ENCODE results near the gene HDAC4. TPM values are rescaled to one million over a fixed set of nuclear protein-coding genes. Genes with fewer than 3 reads are reported as not detected.

HDAC4 gene
- total and polyA plus RNA-seq, 2 of the 4 experiments (the other 2 are of a cell fraction): 4.1 to 7.2 TPM

- H4K20me1 ChIP-seq (ENCODE audit: insufficient read depth, low read length): peaks cover 54% of the 10 kb centered on the region
- H3K4ac ChIP-seq (ENCODE audit: low read depth, low read length): no peak overlapping the region
- dilution Hi-C loops (cut with HindIII; ENCODE audit: low sequenced_read_pairs, unreplicated experiment) (no loop called here), in situ Hi-C loops (cut with MboI; ENCODE audit: low sequenced_read_pairs) (no loop called here), intact Hi-C loops (cut with micrococcal nuclease) (no loop called here)
- WGBS, 2 experiments (ENCODE audit: extremely low coverage in 2 of 2, insufficient read length in 1 of 2): 89% methylated on average over 9 of the region's 13 CpGs; no CpG with 5 or more reads in 1 of the 2 experiments
- ATAC-seq (ENCODE audit: low read depth) (no peak), DNase-seq (no peak)
- no peak overlapping the region for H2AK5ac ChIP-seq (ENCODE audit: low read depth, low read length)
- H3K4me2 ChIP-seq (ENCODE audit: low read depth, low read length): no peak overlapping the region
- H2BK15ac ChIP-seq (ENCODE audit: low read depth, low read length): no peak overlapping the region
- H4K8ac ChIP-seq (ENCODE audit: low read depth in 2 of 2, low read length in 2 of 2): no peak overlapping the region
- H3K27me3 ChIP-seq (ENCODE audit: control insufficient read depth, insufficient read depth, low read length): no peaks in the 10 kb centered on the region
- H4K91ac ChIP-seq (ENCODE audit: insufficient read depth, low read depth, low read length): no peak overlapping the region
- no peak overlapping the region for H4K5ac ChIP-seq (ENCODE audit: low read depth, low read length)
- H2AFZ ChIP-seq (replicated peaks; ENCODE audit: low read length, poor library complexity): no peak overlapping the region
- no peak overlapping the region for H3K23ac ChIP-seq (ENCODE audit: low read depth, low read length)
- H2AK9ac ChIP-seq (replicated peaks; ENCODE audit: low read depth, low read length, poor library complexity): no peak overlapping the region
- H3K36me3 ChIP-seq (ENCODE audit: control insufficient read depth, insufficient read depth, low read length): peaks cover 31% of the 10 kb centered on the region
- no peak overlapping the region for H2BK20ac ChIP-seq (ENCODE audit: low read depth, low read length)
- ChIA-PET POLR2A (ENCODE audit: unreplicated experiment) (no interaction called here), CTCF (no interaction called here)
- H3K4me3 ChIP-seq (ENCODE audit: insufficient read depth, low read depth, low read length): no peak overlapping the region
- no peak for TF ChIP-seq MAFK (IDR thresholded peaks at IDR 0.05; ENCODE audit: low read depth, low read length)
- no peak for TF ChIP-seq CHD1 (IDR thresholded peaks at IDR 0.05; ENCODE audit: low read depth, low read length)
- TF ChIP-seq RAD21 (IDR thresholded peaks at IDR 0.05; ENCODE audit: low read length): no peak
- TF ChIP-seq FOS (IDR thresholded peaks at IDR 0.05; ENCODE audit: low read depth, low read length): no peak
- no peak for TF ChIP-seq NFE2L2 (IDR thresholded peaks at IDR 0.05; ENCODE audit: low read depth, low read length)
- TF ChIP-seq ELK1 (IDR thresholded peaks at IDR 0.05; ENCODE audit: borderline replicate concordance, low read depth, low read length): no peak
- TF ChIP-seq SMC3 (IDR thresholded peaks at IDR 0.05; ENCODE audit: low read depth, low read length): no peak
- peaks cover 31 to 65% of the 10 kb centered on the region in 2 experiments for H3K79me1 ChIP-seq (ENCODE audit: low read depth in 1 of 2, low read length in 2 of 2)
- no peak overlapping the region for H2BK120ac ChIP-seq (ENCODE audit: low read depth, low read length)
- H3K14ac ChIP-seq (replicated peaks; ENCODE audit: low read depth, low read length): no peak overlapping the region
- no TSS peak for BruUV-seq (replicated peaks)
- no peak overlapping the region for H3K9ac ChIP-seq (ENCODE audit: low read depth, low read length)
- H3K4me1 ChIP-seq (ENCODE audit: control insufficient read depth, insufficient read depth, low read length): no peaks in the 10 kb centered on the region; the same call in 1 of the 2 replicates
- no peak overlapping the region for H3K18ac ChIP-seq (ENCODE audit: low read depth, low read length)
- H3K9me3 ChIP-seq (ENCODE audit: control insufficient read depth, insufficient read depth, low read length): no peaks in the 10 kb centered on the region
- no peak overlapping the region for H3K56ac ChIP-seq (ENCODE audit: extremely low read depth, insufficient read depth, low read length)
- H3K27ac ChIP-seq (ENCODE audit: insufficient read depth, low read length): no peak overlapping the region
- H2BK5ac ChIP-seq (ENCODE audit: low read depth, low read length, poor library complexity, severe bottlenecking): no peak overlapping the region
- H3K9me1 ChIP-seq (ENCODE audit: insufficient read depth, low read length): peaks cover 16% of the 10 kb centered on the region
Observed at GRCh38 chr2:239376351-239376750, 24.5 kb downstream of the HDAC4 start.

Measured in IMR-90 (cell line).